Keratinocyte (primary cell): Measurements from ENCODE around the gene HMGA1. TPM values are rescaled to one million over a fixed set of nuclear protein-coding genes. Genes with fewer than 3 reads are reported as not detected.

ENCODE experiments used
- DNase-seq: peaks from one replicate; pipeline ENCODE4 v3.0.0-alpha.2; 2011; ENCODE audit warnings: low read depth, missing footprints, low spot score
- FAIRE-seq: peaks from 2 replicates; lab custom pipeline; 2011; peaks lifted over from hg19 to GRCh38; lab: Jason Lieb, UNC
- H2AFZ ChIP-seq: 2 replicates; pipeline ENCODE4 v1.6.0; 2012; ENCODE audit warnings: low read length, control low read depth, inconsistent platforms; ENCODE audit not compliant: control insufficient read depth
- H3K27ac ChIP-seq: 2 replicates; pipeline ENCODE4 v1.5.1; 2011; ENCODE audit warnings: low read length; ENCODE audit not compliant: control insufficient read depth, insufficient read depth
- H3K27me3 ChIP-seq: 3 replicates; pipeline ENCODE4 v1.6.0; 2011; ENCODE audit warnings: low read length; ENCODE audit not compliant: control insufficient read depth, insufficient read depth; ENCODE audit errors: extremely low read depth
- H3K36me3 ChIP-seq, 2 experiments: 2 replicates in 1 of 2; 3 replicates in 1 of 2; pipeline ENCODE4 v1.5.1; 2011; ENCODE audit warnings: low read length in 2 of 2, mild to moderate bottlenecking in 1 of 2; ENCODE audit not compliant: control insufficient read depth in 2 of 2, insufficient read depth in 2 of 2; ENCODE audit errors: extremely low read depth in 1 of 2
- H3K4me1 ChIP-seq: 3 replicates; pipeline ENCODE4 v1.5.1; 2011; ENCODE audit warnings: low read length; ENCODE audit not compliant: control insufficient read depth, insufficient read depth; ENCODE audit errors: extremely low read depth
- H3K4me2 ChIP-seq: 3 replicates; pipeline ENCODE4 v1.6.0; 2011; ENCODE audit warnings: low read depth, low read length; ENCODE audit not compliant: control insufficient read depth, insufficient read depth; ENCODE audit errors: extremely low read depth
- H3K4me3 ChIP-seq, 3 experiments: fragments of 200-600 bp in 1 of 3; sonication (generic) in 1 of 3; 2 replicates in 2 of 3; 3 replicates in 1 of 3; pipeline ENCODE4 v1.5.1; 2011 to 2016; ENCODE audit warnings: low read length in 3 of 3, mild to moderate bottlenecking in 3 of 3, control low read depth in 2 of 3, inconsistent platforms in 1 of 3, low read depth in 1 of 3, mixed read lengths in 1 of 3, mixed run types in 1 of 3, moderate library complexity in 1 of 3; ENCODE audit not compliant: control insufficient read depth in 2 of 3, insufficient read depth in 2 of 3; ENCODE audit errors: extremely low read depth in 1 of 3
- H3K79me2 ChIP-seq: 2 replicates; pipeline ENCODE4 v1.6.0; 2012; ENCODE audit warnings: low read length; ENCODE audit not compliant: control insufficient read depth, insufficient read depth
- H3K9ac ChIP-seq: 3 replicates; pipeline ENCODE4 v1.6.0; 2011; ENCODE audit warnings: low read length; ENCODE audit not compliant: control insufficient read depth, insufficient read depth; ENCODE audit errors: extremely low read depth
- H3K9me1 ChIP-seq: 3 replicates; pipeline ENCODE4 v1.6.0; 2011; ENCODE audit warnings: low read length; ENCODE audit not compliant: control insufficient read depth, insufficient read depth; ENCODE audit errors: extremely low read depth
- H3K9me3 ChIP-seq: 2 replicates; pipeline ENCODE4 v1.5.1; 2012; ENCODE audit warnings: low read depth, low read length; ENCODE audit not compliant: control insufficient read depth
- H4K20me1 ChIP-seq: 3 replicates; pipeline ENCODE4 v1.6.0; 2011; ENCODE audit warnings: low read length; ENCODE audit not compliant: control insufficient read depth, insufficient read depth; ENCODE audit errors: extremely low read depth
- CTCF ChIP-seq, 3 experiments: IDR thresholded peaks in 1 of 3; conservative IDR thresholded peaks in 1 of 3; optimal IDR thresholded peaks in 1 of 3; 2 replicates in 2 of 3; 3 replicates in 1 of 3; pipeline versions ENCODE3 to v1.5.1; 2011; ENCODE audit warnings: low read length in 3 of 3, mild to moderate bottlenecking in 3 of 3, moderate library complexity in 2 of 3, control low read depth in 1 of 3, inconsistent platforms in 1 of 3; ENCODE audit not compliant: insufficient read depth in 2 of 3; ENCODE audit errors: extremely low read depth in 1 of 3
- EZH2 ChIP-seq: IDR thresholded peaks from one replicate; pipeline ENCODE4 v1.6.1; 2012; ENCODE audit warnings: inconsistent platforms, mild to moderate bottlenecking, low read length, moderate library complexity
- dilution Hi-C: fragments of 300-500 bp; cut with MboI; formaldehyde crosslinking; loops from one replicate; pipeline ENCODE4 v1.7.0; 2020; ENCODE audit warnings: low sequenced_read_pairs; ENCODE audit not compliant: extremely low pct_ligation_motif_present
- polyA plus RNA-seq, 5 experiments: library from polyadenylated mRNA; depleted of rRNA in 3 of 5; stranded (reverse) in 3 of 5; stranded (forward) in 1 of 5; unstranded in 1 of 5; fragments of >200 nt; gene quantifications; 1 replicate in 1 of 5; 2 replicates in 3 of 5; 3 replicates in 1 of 5; pipeline versions ENCODE4 v1.2.1 to v1.2.3, GENCODE V29; 2011 to 2012; ENCODE audit warnings: missing spikeins in 2 of 5, low read depth in 1 of 5, low replicate concordance in 1 of 5

HMGA1 gene
- polyA plus RNA-seq, 1 donor (not counting 4 experiments of a cell fraction or from before 2014, with no cell fraction given) = 160 TPM

- peak overlapping the region; percentile 85 for H3K9ac ChIP-seq
- DNase-seq = no peak
- no peak for FAIRE-seq
- TF ChIP-seq CTCF (optimal IDR thresholded peaks at IDR 0.05 in 1 of 3, IDR thresholded peaks at IDR 0.05 in 1 of 3, conservative IDR thresholded peaks at IDR 0.05 in 1 of 3; ENCODE audit: extremely low read depth in 1 of 3, insufficient read depth in 2 of 3, low read length in 3 of 3) (no peak), EZH2 (no peak)
- no peak overlapping the region for H2AFZ ChIP-seq
- peak overlapping the region; percentile 72 to 95 (median 84) for H3K4me3 ChIP-seq
- H3K27ac ChIP-seq = peak overlapping the region; percentile 81
- no peaks in the 10 kb centered on the region for H3K27me3 ChIP-seq
- H3K4me2 ChIP-seq = peak overlapping the region; percentile 98
- H3K4me1 ChIP-seq = peaks cover 55% of the 10 kb centered on the region
- H3K9me3 ChIP-seq = no peaks in the 10 kb centered on the region
- peaks cover 7 to 9% of the 10 kb centered on the region in 2 experiments for H3K36me3 ChIP-seq
- H3K79me2 ChIP-seq = peaks cover 3% of the 10 kb centered on the region
- peaks cover 3% of the 10 kb centered on the region for H3K9me1 ChIP-seq
- dilution Hi-C loops = no loop called here
- peaks cover 14% of the 10 kb centered on the region for H4K20me1 ChIP-seq
Observed at GRCh38 chr6:34247481-34248197, 11.0 kb downstream of the HMGA1 start.

- no peak for FAIRE-seq
Observed at GRCh38 chr6:34248198-34248726, 11.6 kb downstream of the HMGA1 start.

More at GRCh38 chr6:34248198-34248726, 11.6 kb downstream of the HMGA1 start:
- peaks cover 49% of the 10 kb centered on the region for H3K4me1 ChIP-seq
- peak overlapping the region; percentile 85 for H3K9ac ChIP-seq
- peak overlapping the region; percentile 39 for H2AFZ ChIP-seq
- peak overlapping the region; percentile 72 to 95 (median 84) for H3K4me3 ChIP-seq
- peak overlapping the region; percentile 98 for H3K4me2 ChIP-seq
- dilution Hi-C loops = no loop called here
- H3K79me2 ChIP-seq = peaks cover 3% of the 10 kb centered on the region
- DNase-seq = no peak
- no peaks in the 10 kb centered on the region for H3K9me3 ChIP-seq
- H3K27ac ChIP-seq = peak overlapping the region; percentile 81
- H4K20me1 ChIP-seq = peaks cover 14% of the 10 kb centered on the region
- no peak for TF ChIP-seq EZH2
- TF ChIP-seq CTCF (optimal IDR thresholded peaks at IDR 0.05 in 1 of 3, IDR thresholded peaks at IDR 0.05 in 1 of 3, conservative IDR thresholded peaks at IDR 0.05 in 1 of 3; ENCODE audit: extremely low read depth in 1 of 3, insufficient read depth in 2 of 3, low read length in 3 of 3) = no peak
- peaks cover under 1 to 7% of the 10 kb centered on the region in 2 experiments for H3K36me3 ChIP-seq
- H3K27me3 ChIP-seq = no peaks in the 10 kb centered on the region
- H3K9me1 ChIP-seq = no peaks in the 10 kb centered on the region
